ENCODE measurements around the gene AQP9.

- no peak for TF ChIP-seq CTCF (IDR thresholded peaks at IDR 0.05; ENCODE audit: insufficient read depth, low read length)
- TF ChIP-seq REST (IDR thresholded peaks at IDR 0.05; ENCODE audit: insufficient replicate concordance, low read depth), result no peak
- TF ChIP-seq POLR2AphosphoS5 (IDR thresholded peaks at IDR 0.05; ENCODE audit: low read depth), result no peak
- no peak for TF ChIP-seq SPI1 (IDR thresholded peaks at IDR 0.05; ENCODE audit: borderline replicate concordance, low read depth)
These were observed 34.7 kb upstream of the AQP9 start for GRCh38 chr15:58103482-58103881.
